Lower leg skin (tissue), 4 donors: ENCODE results near the gene SLC9A7. TPM values are rescaled to one million over a fixed set of nuclear protein-coding genes. Genes with fewer than 3 reads are reported as not detected.

ENCODE experiments used
- DNase-seq, 2 donors: peaks; one replicate each; pipeline ENCODE4 v3.0.0-alpha.2; 2019; ENCODE audit warnings: low spot score in 2 of 2
- H3K4me3 ChIP-seq: fragments of 200-600 bp; sonication (generic); 2 replicates; pipeline ENCODE4 v1.5.1; 2017; ENCODE audit warnings: mild to moderate bottlenecking, low read depth; ENCODE audit not compliant: poor library complexity, severe bottlenecking
- POLR2A ChIP-seq, 2 donors: fragments of 450-650 bp; IDR thresholded peaks; one replicate each; pipeline ENCODE4 v1.6.1; 2016 to 2017; ENCODE audit warnings: antibody characterized with exemption in 2 of 2, mild to moderate bottlenecking in 1 of 2, moderate library complexity in 1 of 2
- WGBS, 2 donors: methylation state at CpG; one replicate each; pipeline ENCODE4 v1.1.5; 2018; 5-methylcytosine and 5-hydroxymethylcytosine counted together
- intact Hi-C: fragments of 100-400 bp; cut with DNase I; formaldehyde crosslinking; loops from one replicate; pipeline ENCODE4 v1.15.0; 2023; ENCODE audit warnings: low total_unique reads
- total RNA-seq, 4 donors: library from RNA; depleted of rRNA; stranded (reverse); fragments of >200 nt; gene quantifications; one replicate each; pipeline ENCODE4 v1.1.0, GENCODE V29; 2016
- TF ChIP-seq, protein P1 (sequence below), 3 donors: fragments of 450-650 bp; IDR thresholded peaks; one replicate each; pipeline ENCODE4 v1.5.1; 2016; ENCODE audit warnings: antibody characterized with exemption in 3 of 3, mild to moderate bottlenecking in 3 of 3, moderate library complexity in 2 of 3

SLC9A7 gene
- total RNA-seq, 4 donors from 2014 or later = 3.6 to 10.0 (median 6.8) TPM

DNA sequence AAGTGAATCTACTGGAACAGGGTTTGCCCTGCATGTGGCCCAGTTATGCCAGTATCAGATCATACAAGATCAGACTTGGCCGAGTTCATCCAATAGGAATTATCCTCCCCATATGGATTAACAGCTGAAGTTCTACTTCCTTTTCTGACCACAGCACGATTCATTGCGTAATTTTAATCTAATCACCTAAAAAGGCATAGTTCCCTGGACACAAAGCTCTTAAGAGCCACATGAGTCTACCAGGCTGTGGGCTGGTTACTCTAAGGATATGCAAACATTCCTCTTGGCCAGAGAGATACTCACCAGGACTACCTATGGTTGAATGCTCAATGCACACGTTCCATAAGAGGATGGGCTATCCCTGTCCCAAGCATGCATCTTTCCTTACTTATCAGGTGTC lies 138.4 kb downstream of the SLC9A7 start:
- intact Hi-C loops = no loop called here
- TF ChIP-seq POLR2A (IDR thresholded peaks at IDR 0.05) = no peak
- TF ChIP-seq, protein P1, sequence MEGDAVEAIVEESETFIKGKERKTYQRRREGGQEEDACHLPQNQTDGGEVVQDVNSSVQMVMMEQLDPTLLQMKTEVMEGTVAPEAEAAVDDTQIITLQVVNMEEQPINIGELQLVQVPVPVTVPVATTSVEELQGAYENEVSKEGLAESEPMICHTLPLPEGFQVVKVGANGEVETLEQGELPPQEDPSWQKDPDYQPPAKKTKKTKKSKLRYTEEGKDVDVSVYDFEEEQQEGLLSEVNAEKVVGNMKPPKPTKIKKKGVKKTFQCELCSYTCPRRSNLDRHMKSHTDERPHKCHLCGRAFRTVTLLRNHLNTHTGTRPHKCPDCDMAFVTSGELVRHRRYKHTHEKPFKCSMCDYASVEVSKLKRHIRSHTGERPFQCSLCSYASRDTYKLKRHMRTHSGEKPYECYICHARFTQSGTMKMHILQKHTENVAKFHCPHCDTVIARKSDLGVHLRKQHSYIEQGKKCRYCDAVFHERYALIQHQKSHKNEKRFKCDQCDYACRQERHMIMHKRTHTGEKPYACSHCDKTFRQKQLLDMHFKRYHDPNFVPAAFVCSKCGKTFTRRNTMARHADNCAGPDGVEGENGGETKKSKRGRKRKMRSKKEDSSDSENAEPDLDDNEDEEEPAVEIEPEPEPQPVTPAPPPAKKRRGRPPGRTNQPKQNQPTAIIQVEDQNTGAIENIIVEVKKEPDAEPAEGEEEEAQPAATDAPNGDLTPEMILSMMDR (IDR thresholded peaks at IDR 0.05) = no peak
- WGBS, 2 donors = 84 to 87% methylated on average over 4 of the region's 4 CpGs
- no peak for DNase-seq
- no peak overlapping the region for H3K4me3 ChIP-seq

DNA sequence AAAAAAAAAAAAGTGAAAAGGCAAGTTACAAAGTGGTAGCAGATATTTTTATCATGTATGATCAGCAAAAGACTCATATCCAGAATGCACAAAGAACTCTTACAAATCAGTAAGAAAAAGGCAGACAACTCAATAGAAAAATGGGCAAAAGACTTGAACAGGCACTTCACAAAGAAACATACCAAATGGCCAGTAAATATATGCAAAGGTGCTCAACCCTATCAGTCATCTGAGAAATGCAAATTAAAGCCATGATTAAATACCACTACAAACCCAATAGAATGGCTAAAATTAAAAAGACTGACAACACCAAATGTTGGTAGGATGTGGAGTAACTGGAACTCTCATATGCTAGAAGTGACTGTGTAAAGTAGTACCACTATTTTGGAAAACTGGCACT lies 140.0 kb downstream of the SLC9A7 start:
- no peak for DNase-seq
- H3K4me3 ChIP-seq = no peak overlapping the region
- TF ChIP-seq POLR2A (IDR thresholded peaks at IDR 0.05) = no peak
- TF ChIP-seq, protein P1 (IDR thresholded peaks at IDR 0.05) = no peak
- intact Hi-C loops = no loop called here

DNA sequence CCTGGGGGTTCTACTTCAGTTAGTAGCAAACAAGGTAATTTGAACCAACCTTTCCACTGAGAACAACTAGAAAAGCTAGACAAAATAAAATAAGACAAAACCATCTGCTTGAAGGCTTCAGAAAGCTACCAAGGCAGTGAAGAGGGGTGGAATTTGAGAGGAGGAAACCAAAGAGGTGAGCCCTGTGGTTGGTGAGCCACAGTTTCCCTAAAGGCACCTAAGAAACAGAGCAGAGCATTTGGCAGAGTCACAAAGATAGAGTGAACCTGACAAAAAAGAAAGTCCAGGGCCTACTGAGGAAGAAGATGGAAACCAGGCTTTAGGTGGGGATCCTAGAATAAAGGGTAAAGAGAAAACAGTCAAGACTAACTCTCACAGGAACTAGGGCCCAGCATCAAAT lies 141.0 kb downstream of the SLC9A7 start:
- H3K4me3 ChIP-seq = no peak overlapping the region
- no peak for DNase-seq
- TF ChIP-seq POLR2A (IDR thresholded peaks at IDR 0.05) = no peak
- TF ChIP-seq, protein P1 (IDR thresholded peaks at IDR 0.05) = no peak
- intact Hi-C loops = no loop called here

DNA sequence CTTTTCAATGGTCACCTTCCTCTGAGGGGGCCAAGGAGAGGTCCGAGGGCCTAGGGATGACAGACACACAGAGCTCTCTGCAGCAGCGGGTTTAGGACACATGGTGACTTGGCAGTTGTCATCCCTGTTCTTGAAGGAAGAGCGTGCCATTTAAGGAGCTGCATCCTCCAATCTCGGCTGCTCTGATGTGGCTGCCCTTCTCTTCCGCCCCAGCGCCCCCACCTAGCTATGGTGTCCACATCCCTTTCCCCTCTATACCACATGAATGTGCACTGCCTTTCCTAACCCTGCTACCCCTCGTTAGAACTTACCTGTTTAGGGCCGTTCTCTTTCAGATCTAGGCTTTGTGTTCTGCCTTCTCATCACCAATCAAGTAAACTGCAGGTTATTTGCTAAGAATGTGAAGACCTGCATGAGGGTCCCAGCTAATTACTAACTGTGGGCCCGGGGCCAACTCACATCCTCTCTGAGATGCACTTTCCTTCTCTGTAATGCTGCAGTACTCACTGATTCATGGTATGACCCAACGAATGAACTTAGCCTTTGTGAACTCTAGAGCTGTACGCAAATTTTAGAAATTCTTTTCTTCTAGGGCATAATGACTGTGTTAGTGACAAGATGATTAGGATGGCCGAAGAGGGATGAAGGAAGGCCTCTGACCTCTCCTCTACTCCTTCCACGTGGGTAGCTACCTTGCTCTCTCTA lies 147.1 kb downstream of the SLC9A7 start:
- intact Hi-C loops = no loop called here
- no peak for TF ChIP-seq POLR2A (IDR thresholded peaks at IDR 0.05)
- TF ChIP-seq, protein P1 (IDR thresholded peaks at IDR 0.05) = no peak
- whole genome bisulfite sequencing, 2 donors = 76 to 77% methylated on average over 13 of the region's 13 CpGs

DNA sequence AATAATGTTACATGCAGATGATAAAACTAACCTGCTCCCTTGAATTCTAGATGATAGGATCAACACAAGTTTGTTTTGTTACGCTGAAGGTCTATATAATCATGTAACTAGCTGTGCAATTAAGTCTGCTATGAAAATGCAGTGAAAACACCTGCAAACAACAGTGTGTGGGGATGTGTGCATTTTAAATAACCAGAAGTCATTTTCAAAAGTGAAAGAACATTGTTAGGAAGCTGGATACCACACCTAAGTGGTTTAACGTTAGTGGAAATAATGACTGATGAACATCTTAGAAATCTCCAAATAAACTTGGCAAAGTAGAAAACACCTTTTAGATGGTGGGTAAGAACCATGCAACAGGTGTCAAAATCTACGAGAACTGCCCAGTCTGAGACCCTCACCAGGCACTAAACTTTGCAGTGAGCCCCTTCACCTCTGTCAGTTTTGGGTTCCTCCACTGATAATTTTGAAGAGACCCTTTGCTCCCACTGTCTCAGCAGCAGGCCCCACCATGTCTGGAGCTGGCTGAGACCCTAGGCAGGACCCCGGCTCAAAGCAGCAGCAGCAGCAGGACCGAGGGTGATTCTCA lies 148.8 kb downstream of the SLC9A7 start:
- WGBS, 2 donors = 70 to 75% methylated on average over 3 to 5 of the region's 5 CpGs
- intact Hi-C loops = no loop called here
- DNase-seq = peak in 1 of 2 donors; percentile 17
- no peak overlapping the region for H3K4me3 ChIP-seq
- TF ChIP-seq, protein P1 (IDR thresholded peaks at IDR 0.05) = no peak
- TF ChIP-seq POLR2A (IDR thresholded peaks at IDR 0.05) = no peak

More for the DNA sequence above, 147.1 kb downstream of the SLC9A7 start:
- no peak overlapping the region for H3K4me3 ChIP-seq
- DNase-seq = peak in 1 of 2 donors; percentile 5
